ENCODE measurements around the gene EMC10. TPM values are rescaled to one million over a fixed set of nuclear protein-coding genes. Genes with fewer than 3 reads are reported as not detected.
A peak's percentile ranks its signal among the peaks of the same experiment; 100 is the strongest.

Gene EMC10
- total RNA-seq, 1 experiment from 2014 or later = 108 TPM

GRCh38 chr19:50464348-50464747, 12.0 kb upstream of the EMC10 start:
- Histone ChIP-seq H3K4me3 (ENCODE audit: low read depth, low read length, poor library complexity, severe bottlenecking) (no peak overlapping the region), H3K9me3 (ENCODE audit: low read depth, low read length, poor library complexity, severe bottlenecking) (no peaks in the 10 kb centered on the region), H3K27me3 (replicated peaks; ENCODE audit: insufficient read depth, low read depth, low read length, poor library complexity) (no peaks in the 10 kb centered on the region), H3K36me3 (ENCODE audit: insufficient read depth, low read length, poor library complexity, severe bottlenecking) (no peaks in the 10 kb centered on the region), H3K4me1 (ENCODE audit: insufficient read depth, low read length, poor library complexity, severe bottlenecking) (no peaks in the 10 kb centered on the region), H3K27ac (ENCODE audit: low read depth, low read length, poor library complexity, severe bottlenecking) (no peak overlapping the region)
- DNase-seq (ENCODE audit: low spot score) = no peak
- CTCF ChIA-PET = no interaction called here
- no TSS peak for BruUV-seq (replicated peaks)
- intact Hi-C loops (cut with micrococcal nuclease; ENCODE audit: unreplicated experiment) = no loop called here
- POLR2A ChIA-PET (ENCODE audit: low non-redundant PET) = no interaction called here
- TF ChIP-seq CTCF (conservative IDR thresholded peaks at IDR 0.05; ENCODE audit: low read depth, low read length) (no peak), EZH2 (IDR thresholded peaks at IDR 0.05; ENCODE audit: borderline replicate concordance, low read depth, low read length, poor library complexity, severe bottlenecking) (no peak)

- CTCF ChIA-PET = no interaction called here
- POLR2A ChIA-PET (ENCODE audit: low non-redundant PET) = no interaction called here
Observed at GRCh38 chr19:50465000-50465399, 11.3 kb upstream of the EMC10 start.

GRCh38 chr19:50465986-50466705, 10.2 kb upstream of the EMC10 start:
- intact Hi-C loops (cut with micrococcal nuclease; ENCODE audit: unreplicated experiment) = no loop called here
- POLR2A ChIA-PET (ENCODE audit: low non-redundant PET) = no interaction called here
- Histone ChIP-seq H3K9me3 (ENCODE audit: low read depth, low read length, poor library complexity, severe bottlenecking) (no peaks in the 10 kb centered on the region), H3K27ac (ENCODE audit: low read depth, low read length, poor library complexity, severe bottlenecking) (no peak overlapping the region), H3K27me3 (replicated peaks; ENCODE audit: insufficient read depth, low read depth, low read length, poor library complexity) (no peaks in the 10 kb centered on the region), H3K4me1 (ENCODE audit: insufficient read depth, low read length, poor library complexity, severe bottlenecking) (no peaks in the 10 kb centered on the region), H3K36me3 (ENCODE audit: insufficient read depth, low read length, poor library complexity, severe bottlenecking) (no peaks in the 10 kb centered on the region), H3K4me3 (ENCODE audit: low read depth, low read length, poor library complexity, severe bottlenecking) (no peak overlapping the region)
- DNase-seq (ENCODE audit: low spot score) = no peak
- BruUV-seq (replicated peaks) = no TSS peak
- TF ChIP-seq EZH2 (IDR thresholded peaks at IDR 0.05; ENCODE audit: borderline replicate concordance, low read depth, low read length, poor library complexity, severe bottlenecking) (no peak), CTCF (conservative IDR thresholded peaks at IDR 0.05; ENCODE audit: low read depth, low read length) (0 out of 2 replicates have a peak, but pooled peaks have one; percentile 28)
- CTCF ChIA-PET = no interaction called here

More at GRCh38 chr19:50465000-50465399, 11.3 kb upstream of the EMC10 start:
- Histone ChIP-seq H3K4me1 (ENCODE audit: insufficient read depth, low read length, poor library complexity, severe bottlenecking) (no peaks in the 10 kb centered on the region), H3K4me3 (ENCODE audit: low read depth, low read length, poor library complexity, severe bottlenecking) (no peak overlapping the region), H3K9me3 (ENCODE audit: low read depth, low read length, poor library complexity, severe bottlenecking) (no peaks in the 10 kb centered on the region), H3K27me3 (replicated peaks; ENCODE audit: insufficient read depth, low read depth, low read length, poor library complexity) (no peaks in the 10 kb centered on the region), H3K36me3 (ENCODE audit: insufficient read depth, low read length, poor library complexity, severe bottlenecking) (no peaks in the 10 kb centered on the region), H3K27ac (ENCODE audit: low read depth, low read length, poor library complexity, severe bottlenecking) (no peak overlapping the region)
- no peak for DNase-seq (ENCODE audit: low spot score)
- TF ChIP-seq CTCF (conservative IDR thresholded peaks at IDR 0.05; ENCODE audit: low read depth, low read length) = no peak
- TF ChIP-seq EZH2 (IDR thresholded peaks at IDR 0.05; ENCODE audit: borderline replicate concordance, low read depth, low read length, poor library complexity, severe bottlenecking) = no peak
- no TSS peak for BruUV-seq (replicated peaks)
- intact Hi-C loops (cut with micrococcal nuclease; ENCODE audit: unreplicated experiment) = no loop called here
